NB4 (cell line): ENCODE results near the gene KRTAP12-2.
"Not testable (repeated sequence)": the region's sequence is repeated elsewhere in the genome, so short reads cannot be mapped to it uniquely, and the experiment has no call there.

Source experiments
- DNase-seq: peaks from one replicate; pipeline ENCODE4 v3.0.0; 2010; ENCODE audit warnings: low read depth
- H3K4me3 ChIP-seq: one replicate; pipeline ENCODE4 v1.5.1; 2011; ENCODE audit warnings: mild to moderate bottlenecking, low read depth, low read length, moderate library complexity
- MYC ChIP-seq: IDR thresholded peaks from 2 replicates; pipeline ENCODE4 v1.6.1; 2011; ENCODE audit warnings: low read depth, low read length
- POLR2A ChIP-seq: IDR thresholded peaks from 2 replicates; pipeline ENCODE4 v1.6.1; 2011; ENCODE audit warnings: mild to moderate bottlenecking; ENCODE audit not compliant: insufficient read length; ENCODE audit errors: extremely low read depth
- TF ChIP-seq, protein P1 (sequence below): IDR thresholded peaks from 2 replicates; pipeline ENCODE4 v1.6.1; 2011; ENCODE audit warnings: low read depth, low read length
- TF ChIP-seq, protein P2 (sequence below): IDR thresholded peaks from one replicate; pipeline ENCODE4 v1.5.1; 2012; ENCODE audit warnings: low read depth, low read length

The KRTAP12-2 gene

DNA sequence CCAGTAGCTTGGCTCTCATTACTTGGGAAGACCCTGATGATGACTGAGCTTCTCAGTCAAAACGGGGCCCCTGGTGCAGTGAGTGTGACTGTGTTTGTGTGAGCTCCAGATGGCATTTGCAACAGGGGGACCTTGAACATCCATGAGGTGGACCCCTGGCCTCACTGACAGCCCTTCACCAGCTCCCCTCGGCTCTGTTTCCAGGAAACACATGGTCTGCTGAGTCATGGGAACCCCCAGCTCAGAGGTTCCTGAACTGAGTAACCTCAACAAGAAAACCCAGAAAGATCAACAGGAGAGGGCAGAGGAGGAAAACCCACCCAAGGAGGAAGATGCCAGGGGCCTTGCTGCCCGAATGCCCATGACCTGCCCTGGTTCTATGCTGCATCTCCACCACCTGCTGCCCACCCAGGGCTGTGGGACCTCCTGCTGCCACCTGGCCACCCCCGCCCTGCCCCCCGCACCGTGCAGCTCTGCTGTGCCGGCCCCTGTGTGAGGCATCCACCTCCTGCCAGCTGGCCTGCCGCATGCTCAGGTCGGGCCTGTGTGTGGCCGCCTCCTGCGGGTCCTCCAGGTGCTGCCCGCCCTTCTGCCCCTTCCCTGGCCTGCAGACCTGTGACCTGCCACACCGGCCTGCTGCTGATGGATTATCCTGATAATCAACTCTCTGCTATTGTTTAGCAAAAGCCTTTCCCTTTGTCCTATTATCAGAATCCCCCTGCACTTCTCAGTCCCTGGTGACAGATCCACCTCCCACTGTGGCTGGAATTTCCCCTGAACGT is 19.5 kb upstream of the KRTAP12-2 start:
- TF ChIP-seq, protein P1, sequence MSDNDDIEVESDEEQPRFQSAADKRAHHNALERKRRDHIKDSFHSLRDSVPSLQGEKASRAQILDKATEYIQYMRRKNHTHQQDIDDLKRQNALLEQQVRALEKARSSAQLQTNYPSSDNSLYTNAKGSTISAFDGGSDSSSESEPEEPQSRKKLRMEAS: no peak
- no peak for DNase-seq
- H3K4me3 ChIP-seq: no peak overlapping the region

DNA sequence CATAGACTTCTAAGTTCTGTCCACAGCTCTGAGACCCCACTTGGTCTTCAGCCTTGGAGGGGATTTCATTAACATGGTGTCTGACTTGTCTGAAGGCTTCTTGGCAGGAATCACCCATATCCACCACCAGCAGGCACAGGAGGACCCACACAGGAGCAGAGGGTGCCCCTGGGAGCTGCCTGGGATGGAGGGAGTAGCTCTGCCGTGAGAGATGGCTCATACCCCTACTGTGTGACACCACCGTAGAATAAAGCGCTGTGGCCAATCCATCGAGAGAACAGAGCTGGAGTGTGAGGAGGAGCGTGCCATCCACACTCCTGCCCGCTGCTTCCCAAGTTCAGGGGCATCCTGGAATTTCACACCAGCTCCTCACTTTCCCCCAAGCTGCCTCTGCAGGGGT is 18.3 kb upstream of the KRTAP12-2 start:
- H3K4me3 ChIP-seq: not testable (repeated sequence)

DNA sequence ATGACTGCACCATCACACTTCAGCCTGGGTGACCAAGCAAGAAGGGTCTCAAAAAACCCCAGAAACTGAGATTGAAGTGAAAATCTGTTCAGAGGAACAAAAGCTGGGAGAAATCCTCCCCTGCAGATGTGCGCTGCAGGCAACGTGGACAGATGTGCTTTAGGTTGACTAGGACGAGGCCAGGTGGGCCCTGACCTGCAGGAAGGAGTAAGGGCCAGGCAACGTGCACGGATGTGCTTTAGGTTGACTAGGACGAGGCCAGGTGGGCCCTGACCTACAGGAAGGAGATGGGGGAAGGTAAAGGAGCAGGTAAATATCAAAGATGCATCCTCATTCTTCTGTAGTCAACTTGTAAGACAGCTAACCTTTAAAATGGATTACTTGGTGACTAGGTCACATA is 17.8 kb upstream of the KRTAP12-2 start:
- no peak overlapping the region for H3K4me3 ChIP-seq
- DNase-seq: no peak
- TF ChIP-seq MYC (no peak), POLR2A (no peak)
- TF ChIP-seq, protein P1: no peak
- TF ChIP-seq, protein P2, sequence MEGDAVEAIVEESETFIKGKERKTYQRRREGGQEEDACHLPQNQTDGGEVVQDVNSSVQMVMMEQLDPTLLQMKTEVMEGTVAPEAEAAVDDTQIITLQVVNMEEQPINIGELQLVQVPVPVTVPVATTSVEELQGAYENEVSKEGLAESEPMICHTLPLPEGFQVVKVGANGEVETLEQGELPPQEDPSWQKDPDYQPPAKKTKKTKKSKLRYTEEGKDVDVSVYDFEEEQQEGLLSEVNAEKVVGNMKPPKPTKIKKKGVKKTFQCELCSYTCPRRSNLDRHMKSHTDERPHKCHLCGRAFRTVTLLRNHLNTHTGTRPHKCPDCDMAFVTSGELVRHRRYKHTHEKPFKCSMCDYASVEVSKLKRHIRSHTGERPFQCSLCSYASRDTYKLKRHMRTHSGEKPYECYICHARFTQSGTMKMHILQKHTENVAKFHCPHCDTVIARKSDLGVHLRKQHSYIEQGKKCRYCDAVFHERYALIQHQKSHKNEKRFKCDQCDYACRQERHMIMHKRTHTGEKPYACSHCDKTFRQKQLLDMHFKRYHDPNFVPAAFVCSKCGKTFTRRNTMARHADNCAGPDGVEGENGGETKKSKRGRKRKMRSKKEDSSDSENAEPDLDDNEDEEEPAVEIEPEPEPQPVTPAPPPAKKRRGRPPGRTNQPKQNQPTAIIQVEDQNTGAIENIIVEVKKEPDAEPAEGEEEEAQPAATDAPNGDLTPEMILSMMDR: no peak

More for the DNA sequence above, 18.3 kb upstream of the KRTAP12-2 start:
- not testable (repeated sequence) for DNase-seq

DNA sequence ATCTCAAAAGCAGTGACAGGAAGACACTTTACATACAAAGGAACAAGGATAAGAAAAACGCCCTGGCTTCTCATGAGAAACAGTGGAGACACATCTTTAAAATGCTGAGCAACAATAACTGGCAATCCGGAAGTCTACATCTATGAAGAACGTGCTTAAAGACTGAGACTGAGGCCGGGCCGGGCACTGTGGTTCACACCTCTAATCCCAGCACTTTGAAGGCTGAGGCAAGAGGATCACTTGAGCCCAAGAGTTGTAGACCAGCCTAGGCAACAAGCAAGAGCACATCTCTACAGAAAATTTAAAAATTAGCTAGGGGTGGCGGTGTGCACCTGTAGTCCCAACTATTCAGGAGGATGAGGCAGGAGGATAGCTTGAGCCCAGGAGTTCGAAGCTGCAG is 17.4 kb upstream of the KRTAP12-2 start:
- no peak for DNase-seq
- H3K4me3 ChIP-seq: no peak overlapping the region
- TF ChIP-seq, protein P2: no peak
- TF ChIP-seq, protein P1: no peak
- TF ChIP-seq MYC (no peak), POLR2A (no peak)

DNA sequence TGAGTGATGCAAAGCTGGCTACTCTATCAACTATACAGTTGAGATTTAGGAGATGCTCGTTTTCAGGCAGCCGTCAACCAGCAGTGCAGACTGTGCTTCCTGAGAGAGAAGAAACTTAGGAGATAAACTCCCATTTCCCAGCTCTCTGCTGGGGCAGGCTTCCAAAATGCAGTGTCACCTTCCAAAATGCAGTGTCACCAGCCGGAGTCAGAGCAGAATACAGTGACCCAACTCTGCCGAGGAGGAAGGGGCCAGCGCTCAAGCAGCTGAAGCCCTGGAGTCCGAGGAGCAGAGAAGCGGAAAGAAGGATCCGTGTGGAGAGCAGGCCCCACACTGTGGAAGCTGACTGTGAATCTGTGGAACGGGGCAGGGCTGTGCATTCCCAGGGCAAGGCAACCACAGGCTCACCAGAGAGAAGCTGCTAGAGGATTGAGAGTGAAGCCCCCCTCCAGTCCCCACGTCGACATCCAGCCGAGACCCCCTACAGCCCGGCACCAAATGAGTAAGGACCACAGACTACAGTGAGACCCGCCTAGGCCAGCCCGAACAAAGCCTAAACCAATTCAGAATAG is 15.9 kb upstream of the KRTAP12-2 start:
- DNase-seq: no peak
- TF ChIP-seq, protein P1: no peak
- TF ChIP-seq MYC (no peak), POLR2A (no peak)
- TF ChIP-seq, protein P2: no peak
- no peak overlapping the region for H3K4me3 ChIP-seq

DNA sequence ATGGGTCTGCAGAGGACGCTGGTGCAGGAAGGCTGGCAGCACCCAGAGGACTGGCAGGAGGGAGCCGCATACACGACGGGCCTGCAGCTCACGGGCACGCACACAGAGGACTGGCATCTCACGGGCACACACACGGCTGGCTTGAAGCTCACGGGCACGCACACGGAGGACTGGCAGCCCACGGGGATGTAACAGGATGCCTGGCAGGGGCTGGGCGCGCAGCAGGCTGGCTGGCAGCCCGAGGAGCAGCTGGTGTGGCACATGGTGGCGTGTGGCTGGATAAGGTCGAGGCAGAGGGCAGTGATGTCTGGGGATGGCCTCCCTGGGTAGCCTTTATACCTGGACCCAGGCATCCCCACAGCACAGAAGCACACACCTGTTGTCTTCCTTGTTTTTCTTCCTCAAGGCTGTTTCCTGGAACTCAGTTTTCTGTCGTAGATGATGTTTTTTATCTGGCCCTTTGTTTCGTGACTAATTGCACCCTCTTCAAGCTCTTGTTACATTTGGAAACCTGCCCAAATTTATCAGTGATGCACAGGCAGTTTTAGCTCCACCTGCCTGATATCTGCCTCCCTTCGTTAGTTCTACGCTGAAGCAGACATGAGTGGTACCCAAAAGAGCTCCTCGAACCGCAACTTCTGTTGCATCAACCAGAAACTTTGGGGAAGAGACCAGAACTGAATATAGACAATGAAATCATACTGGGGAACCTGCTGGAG is 15.3 kb upstream of the KRTAP12-2 start, which contains the start of gene KRTAP12-1:
TSS of gene KRTAP12-1 (minus strand) at position 303 of the 719 bp plus-strand sequence. CDS start at position 263, 40 bp downstream.
- no peak for DNase-seq
- H3K4me3 ChIP-seq: no peak within 1 kb of the TSS
- TF ChIP-seq MYC: no peak
- TF ChIP-seq, protein P2: no peak
- TF ChIP-seq, protein P1: no peak
